ENCODE measurements around the gene ACSL5.

GRCh38 chr10:112374724-112375541 lies 1.0 kb downstream of the ACSL5 start:
- TF ChIP-seq CTCF (IDR thresholded peaks at IDR 0.05; ENCODE audit: low read depth, low read length, missing input control): no peak
- no peak for TF ChIP-seq REST (IDR thresholded peaks at IDR 0.05)
- no peak for TF ChIP-seq GABPA (IDR thresholded peaks at IDR 0.05 in 1 of 2, conservative IDR thresholded peaks at IDR 0.05 in 1 of 2)
- TF ChIP-seq TAF1 (conservative IDR thresholded peaks at IDR 0.05): no peak
- peak in 1 of 2 donors; percentile 2 for TF ChIP-seq RAD21 (IDR thresholded peaks at IDR 0.05)
- no peak for TF ChIP-seq ZBTB33 (IDR thresholded peaks at IDR 0.05)
- no peak for TF ChIP-seq YY1 (IDR thresholded peaks at IDR 0.05)
- no peak for TF ChIP-seq MAX (IDR thresholded peaks at IDR 0.05)
- no peak for TF ChIP-seq ATF3 (IDR thresholded peaks at IDR 0.05)
- no peak for TF ChIP-seq SP1 (IDR thresholded peaks at IDR 0.05)

Data from liver (tissue), 3 donors.